ENCODE measurements around the gene RHBG.

DNA sequence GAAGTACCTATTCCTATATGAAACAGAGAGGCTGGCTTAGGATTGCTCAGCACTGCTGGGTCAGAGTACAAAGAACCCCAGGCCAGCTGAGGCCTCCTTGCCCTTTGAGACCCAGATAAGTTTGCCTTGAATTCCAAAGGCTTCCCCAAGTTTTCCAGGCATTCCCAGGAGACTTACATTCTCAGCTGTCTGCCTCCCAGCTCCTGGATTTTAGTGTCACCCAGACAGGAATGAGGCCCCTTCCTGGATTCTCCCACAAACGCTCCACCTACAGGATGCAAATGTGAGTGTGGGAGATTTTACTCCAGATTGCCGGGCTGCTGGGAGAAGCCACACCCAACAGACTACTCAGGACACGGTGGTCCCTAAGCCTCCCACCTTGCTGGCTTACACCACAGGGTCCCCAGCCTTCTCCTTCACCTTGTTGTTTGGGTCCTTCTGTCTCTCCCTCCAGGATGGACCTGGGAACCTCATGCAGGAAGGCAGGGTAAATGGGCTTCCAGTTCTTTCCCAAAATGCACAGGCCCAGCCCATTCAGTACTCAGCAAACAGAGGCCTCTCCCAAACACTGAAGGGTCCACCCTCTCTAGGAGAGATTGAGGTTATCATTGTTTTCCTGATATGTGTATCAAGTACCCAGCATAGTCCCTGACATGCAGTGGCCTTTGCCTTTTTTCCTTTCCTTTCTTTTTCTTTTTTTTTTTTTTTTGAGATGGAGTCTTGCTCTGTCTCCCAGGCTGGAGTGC is 10.6 kb downstream of the RHBG start:
- TF ChIP-seq, protein P1, sequence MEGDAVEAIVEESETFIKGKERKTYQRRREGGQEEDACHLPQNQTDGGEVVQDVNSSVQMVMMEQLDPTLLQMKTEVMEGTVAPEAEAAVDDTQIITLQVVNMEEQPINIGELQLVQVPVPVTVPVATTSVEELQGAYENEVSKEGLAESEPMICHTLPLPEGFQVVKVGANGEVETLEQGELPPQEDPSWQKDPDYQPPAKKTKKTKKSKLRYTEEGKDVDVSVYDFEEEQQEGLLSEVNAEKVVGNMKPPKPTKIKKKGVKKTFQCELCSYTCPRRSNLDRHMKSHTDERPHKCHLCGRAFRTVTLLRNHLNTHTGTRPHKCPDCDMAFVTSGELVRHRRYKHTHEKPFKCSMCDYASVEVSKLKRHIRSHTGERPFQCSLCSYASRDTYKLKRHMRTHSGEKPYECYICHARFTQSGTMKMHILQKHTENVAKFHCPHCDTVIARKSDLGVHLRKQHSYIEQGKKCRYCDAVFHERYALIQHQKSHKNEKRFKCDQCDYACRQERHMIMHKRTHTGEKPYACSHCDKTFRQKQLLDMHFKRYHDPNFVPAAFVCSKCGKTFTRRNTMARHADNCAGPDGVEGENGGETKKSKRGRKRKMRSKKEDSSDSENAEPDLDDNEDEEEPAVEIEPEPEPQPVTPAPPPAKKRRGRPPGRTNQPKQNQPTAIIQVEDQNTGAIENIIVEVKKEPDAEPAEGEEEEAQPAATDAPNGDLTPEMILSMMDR (IDR thresholded peaks at IDR 0.05) = no peak
- no peak for TF ChIP-seq EP300 (IDR thresholded peaks at IDR 0.05)

Measured in suprapubic skin (tissue), 3 donors.